ENCODE measurements around the gene ABR. TPM values are rescaled to one million over a fixed set of nuclear protein-coding genes. Genes with fewer than 3 reads are reported as not detected.

Gene ABR
- total RNA-seq, 1 donor from 2014 or later, result 92.7 TPM

- Histone ChIP-seq H3K4me1 (peaks cover 10% of the 10 kb centered on the region), H3K4me3 (no peak overlapping the region), H4K20me1 (ENCODE audit: low read depth) (peaks cover 33% of the 10 kb centered on the region), H2AFZ (replicated peaks) (no peak overlapping the region), H3K9me3 (ENCODE audit: low read depth) (no peaks in the 10 kb centered on the region), H3K27ac (no peak overlapping the region), H3K9ac (no peak overlapping the region), H3K79me2 (ENCODE audit: low read depth) (no peaks in the 10 kb centered on the region), H3K36me3 (no peaks in the 10 kb centered on the region), H3K4me2 (no peak overlapping the region), H3F3A (ENCODE audit: low read depth) (peaks cover 8% of the 10 kb centered on the region), H3K27me3 (peaks cover 27% of the 10 kb centered on the region)
- Mint-ChIP-seq H3K27ac (no peak overlapping the region), H3K4me1 (peaks cover 31% of the 10 kb centered on the region), H3K9me3 (no peaks in the 10 kb centered on the region), H3K27me3 (ENCODE audit: insufficient read depth, low read depth) (peaks cover 7% of the 10 kb centered on the region), H3K36me3 (no peaks in the 10 kb centered on the region), H3K4me3 (no peak overlapping the region)
- TF ChIP-seq EZH2 (IDR thresholded peaks at IDR 0.05) (no peak), EZH2phosphoT487 (IDR thresholded peaks at IDR 0.05) (no peak), CTCF (IDR thresholded peaks at IDR 0.05) (no peak)
- no peak for DNase-seq (ENCODE audit: low spot score)
Observed at GRCh38 chr17:1033503-1033902, 146.3 kb downstream of the ABR start.

GRCh38 chr17:1032391-1032790 is 147.4 kb downstream of the ABR start:
- Histone ChIP-seq H3K4me3 (peak overlapping the region; percentile 48), H3K27ac (no peak overlapping the region), H3K9ac (no peak overlapping the region), H3K27me3 (peaks cover 27% of the 10 kb centered on the region), H4K20me1 (ENCODE audit: low read depth) (peaks cover 33% of the 10 kb centered on the region), H3K4me1 (peaks cover 10% of the 10 kb centered on the region), H3K36me3 (no peaks in the 10 kb centered on the region), H2AFZ (replicated peaks) (no peak overlapping the region), H3F3A (ENCODE audit: low read depth) (peaks cover 8% of the 10 kb centered on the region), H3K4me2 (peak overlapping the region; percentile 92), H3K9me3 (ENCODE audit: low read depth) (no peaks in the 10 kb centered on the region), H3K79me2 (ENCODE audit: low read depth) (no peaks in the 10 kb centered on the region)
- Mint-ChIP-seq H3K36me3 (no peaks in the 10 kb centered on the region), H3K27ac (no peak overlapping the region), H3K4me3 (no peak overlapping the region), H3K27me3 (ENCODE audit: insufficient read depth, low read depth) (peaks cover 7% of the 10 kb centered on the region), H3K4me1 (peaks cover 31% of the 10 kb centered on the region), H3K9me3 (no peaks in the 10 kb centered on the region)
- TF ChIP-seq EZH2 (IDR thresholded peaks at IDR 0.05), result no peak
- no peak for TF ChIP-seq EZH2phosphoT487 (IDR thresholded peaks at IDR 0.05)
- TF ChIP-seq CTCF (IDR thresholded peaks at IDR 0.05), result no peak
- no peak for DNase-seq (ENCODE audit: low spot score)

- Mint-ChIP-seq H3K27me3 (ENCODE audit: insufficient read depth, low read depth) (peaks cover 3% of the 10 kb centered on the region), H3K36me3 (no peaks in the 10 kb centered on the region), H3K9me3 (no peaks in the 10 kb centered on the region), H3K27ac (no peak overlapping the region), H3K4me3 (no peak overlapping the region), H3K4me1 (peaks cover 31% of the 10 kb centered on the region)
- Histone ChIP-seq H3K4me1 (peaks cover 10% of the 10 kb centered on the region), H3K9ac (no peak overlapping the region), H3K79me2 (ENCODE audit: low read depth) (no peaks in the 10 kb centered on the region), H3K4me2 (peak overlapping the region; percentile 92), H2AFZ (replicated peaks) (no peak overlapping the region), H3K36me3 (no peaks in the 10 kb centered on the region), H3K4me3 (peak overlapping the region; percentile 48), H3K9me3 (ENCODE audit: low read depth) (no peaks in the 10 kb centered on the region), H3K27me3 (peaks cover 27% of the 10 kb centered on the region), H4K20me1 (ENCODE audit: low read depth) (peaks cover 33% of the 10 kb centered on the region), H3K27ac (no peak overlapping the region), H3F3A (ENCODE audit: low read depth) (peaks cover 8% of the 10 kb centered on the region)
- TF ChIP-seq CTCF (IDR thresholded peaks at IDR 0.05), result no peak
- TF ChIP-seq EZH2 (IDR thresholded peaks at IDR 0.05), result no peak
- peak; percentile 38 for TF ChIP-seq EZH2phosphoT487 (IDR thresholded peaks at IDR 0.05)
- DNase-seq (ENCODE audit: low spot score), result peak; percentile 83
Observed at GRCh38 chr17:1031711-1032110, 148.1 kb downstream of the ABR start.
